IPS-NIHi7 (cell line): ENCODE results near the gene CYP4F22.
"Not testable (repeated sequence)": the region's sequence is repeated elsewhere in the genome, so short reads cannot be mapped to it uniquely, and the experiment has no call there.

Experiments
- DNase-seq: peaks from one replicate; pipeline ENCODE4 v3.0.0; 2012; ENCODE audit warnings: mixed read lengths; ENCODE audit errors: extremely low spot score

The CYP4F22 gene

DNA sequence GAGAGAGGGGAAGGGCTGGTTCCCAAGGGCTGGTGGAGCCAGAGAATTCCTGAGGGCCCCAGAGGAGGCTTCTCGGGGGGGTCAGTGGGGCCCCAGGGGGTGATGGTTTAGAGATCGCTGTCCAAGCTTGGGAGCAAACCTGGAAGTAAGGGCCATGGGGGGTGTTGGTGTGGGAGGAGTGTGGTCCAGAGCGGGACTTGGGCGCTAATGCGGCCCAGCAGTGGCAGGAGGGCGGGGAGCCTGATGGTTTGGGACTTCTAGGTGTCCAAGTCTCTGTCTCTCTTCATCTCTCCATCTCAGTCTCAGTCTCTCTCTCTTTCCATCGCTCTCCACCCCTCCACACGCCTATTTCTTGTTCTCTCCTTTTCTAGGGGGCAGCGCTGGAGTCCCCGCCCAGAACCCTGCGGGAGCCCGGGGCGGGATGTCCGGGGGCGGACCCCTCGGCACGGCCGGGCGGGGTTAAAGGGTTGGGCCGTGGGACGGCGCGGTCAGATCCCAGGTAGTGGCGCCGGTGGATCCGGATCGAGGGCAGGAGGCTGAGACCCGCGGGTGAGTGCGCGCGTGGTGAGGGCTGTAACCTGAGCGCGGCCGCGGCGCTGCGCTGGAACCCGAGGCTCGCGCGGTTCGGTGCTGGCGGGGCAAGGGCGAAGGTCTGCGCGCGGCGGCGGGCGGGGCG, at the start of gene CYP4F22:
Gene CYP4F22, plus strand, starts transcription at position 491 of the 676 bp plus-strand sequence. CDS start 16,812 bp downstream, outside the sequence.
- DNase-seq: no peak

DNA sequence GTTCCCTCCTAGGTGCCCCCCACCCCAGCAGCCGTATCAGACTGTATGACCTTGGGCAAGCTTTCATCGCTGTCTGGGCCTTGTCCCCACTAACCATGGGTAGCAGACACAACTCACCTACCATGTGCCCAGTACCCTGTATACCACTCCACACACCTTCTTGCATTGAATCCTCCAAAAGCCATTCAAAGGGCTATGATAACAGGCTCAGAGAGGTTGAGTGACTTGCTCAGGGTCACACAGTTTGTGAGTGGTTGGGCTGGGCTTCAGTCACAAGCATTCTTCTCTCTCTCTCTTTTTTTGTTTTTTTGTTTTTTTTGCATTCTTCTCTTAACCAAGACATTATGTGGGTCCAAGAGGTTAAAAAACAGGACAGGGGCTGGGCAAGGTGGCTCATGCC, 46.6 kb upstream of the CYP4F22 start:
- DNase-seq: no peak

DNA sequence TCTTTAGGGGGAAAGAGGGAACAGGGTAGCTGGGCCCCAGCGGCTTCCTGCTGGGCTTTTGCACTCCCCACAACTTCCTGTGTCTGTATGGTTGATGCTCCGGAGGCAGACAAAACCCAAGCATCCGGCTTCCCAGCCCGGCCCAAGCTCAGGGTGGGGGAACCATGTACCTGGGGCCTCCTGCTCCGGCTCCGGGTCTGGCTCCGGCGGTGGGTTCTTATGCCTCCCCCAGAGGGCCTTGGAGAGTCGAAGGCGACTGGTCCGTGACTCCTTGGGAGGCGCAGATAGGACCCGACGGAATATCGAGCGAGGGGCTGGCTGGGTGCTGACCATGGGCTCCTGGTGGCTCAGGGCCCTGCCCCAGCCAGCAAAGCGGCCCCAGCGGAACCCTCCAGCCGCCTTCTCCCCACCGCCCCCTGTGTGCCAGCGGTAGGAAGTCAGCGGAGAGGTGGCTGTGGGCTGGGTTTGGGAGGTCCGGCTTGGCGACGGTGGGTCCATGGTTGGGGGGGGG, 44.4 kb upstream of the CYP4F22 start:
- DNase-seq: no peak

DNA sequence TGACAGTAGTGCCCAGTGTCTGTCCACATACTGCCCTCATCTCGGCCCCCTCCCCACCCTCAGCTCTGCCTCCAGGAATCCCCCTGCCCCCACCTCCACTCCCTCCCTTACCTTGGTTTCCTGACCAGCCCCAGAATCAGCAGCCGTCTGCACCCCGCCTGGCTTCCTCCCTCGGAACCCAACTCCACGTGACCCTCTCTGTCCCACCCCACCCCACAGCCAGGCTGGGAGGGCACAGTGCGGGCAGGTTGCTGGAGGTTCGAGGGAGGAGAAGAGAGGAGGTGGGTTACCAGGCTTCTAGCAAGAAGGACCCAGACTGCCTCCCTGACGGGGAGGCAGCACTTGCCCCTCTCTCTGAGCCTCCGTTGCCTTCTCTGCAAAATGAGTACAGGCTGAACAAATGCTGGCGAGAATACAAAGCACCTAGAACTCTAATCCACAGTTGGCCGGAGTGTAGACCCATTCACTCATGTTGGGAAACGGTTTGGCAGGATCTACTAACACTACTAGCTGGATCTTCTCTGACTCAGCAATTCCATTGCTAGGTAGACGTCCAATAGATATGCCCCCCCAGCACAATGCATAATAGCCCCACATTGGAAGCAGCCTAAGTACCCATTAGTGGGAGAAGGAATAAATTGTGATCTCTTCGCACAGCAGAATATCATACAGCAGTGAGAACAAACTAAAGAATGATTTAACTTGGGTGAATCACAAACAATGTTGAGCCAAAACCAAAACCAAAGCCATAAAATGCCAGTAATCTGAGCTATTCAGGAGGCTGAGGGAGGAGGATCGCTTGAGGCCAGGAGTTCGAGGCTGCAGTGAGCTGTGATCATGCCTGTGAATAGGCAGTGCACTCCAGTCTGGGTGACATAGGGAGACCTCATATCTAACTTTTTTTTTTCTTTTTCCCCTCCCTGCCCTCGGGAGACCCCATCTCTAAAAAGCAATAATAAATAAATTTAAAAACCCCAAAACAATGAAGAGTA, 43.6 kb upstream of the CYP4F22 start, which contains the start of gene RASAL3:
Gene RASAL3, minus strand, starts transcription at position 151 of the 992 bp plus-strand sequence. CDS start 186 bp downstream, outside the sequence.
- no peak for DNase-seq

DNA sequence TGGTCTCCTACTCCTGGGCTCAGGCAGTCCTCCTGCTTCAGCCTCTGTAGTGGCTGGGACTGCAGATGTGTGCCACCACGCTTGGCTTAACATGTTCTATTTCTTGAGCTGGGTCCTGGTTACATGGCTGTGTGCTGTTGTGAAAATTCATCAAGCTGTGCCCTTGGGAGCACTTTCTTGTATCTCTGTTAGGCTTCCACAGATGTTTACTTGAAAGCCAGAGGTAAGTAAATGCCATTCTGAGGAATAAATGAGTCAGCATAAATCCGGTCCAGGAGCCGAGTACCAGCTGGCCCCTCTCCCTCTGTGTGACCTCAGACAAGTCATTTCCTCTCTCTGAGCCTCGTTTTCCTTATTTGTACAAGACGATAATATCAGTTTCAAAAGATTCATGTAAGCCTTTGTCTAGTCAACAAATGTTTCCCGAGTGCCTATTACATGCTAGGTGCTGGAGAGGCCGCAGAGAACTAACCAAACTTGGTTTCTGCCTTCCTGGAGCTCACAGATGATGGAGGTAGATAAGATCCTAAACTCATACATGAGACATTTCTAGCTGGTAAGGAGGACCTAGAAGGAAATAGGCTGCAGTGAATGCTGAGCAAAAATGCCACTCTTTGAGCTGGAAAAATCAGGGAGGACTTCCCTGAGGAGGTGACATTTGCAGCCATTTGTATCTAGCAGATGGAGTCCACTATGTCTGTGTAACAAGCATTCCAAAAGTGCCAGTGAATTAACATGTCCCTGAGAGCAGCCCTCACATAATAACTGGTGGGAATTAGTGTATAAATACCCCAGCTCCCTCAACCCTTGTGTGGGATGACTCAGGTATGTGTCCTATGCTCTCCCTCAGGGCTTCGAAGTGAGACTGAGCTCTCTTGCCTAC, 41.2 kb upstream of the CYP4F22 start:
- no peak for DNase-seq

DNA sequence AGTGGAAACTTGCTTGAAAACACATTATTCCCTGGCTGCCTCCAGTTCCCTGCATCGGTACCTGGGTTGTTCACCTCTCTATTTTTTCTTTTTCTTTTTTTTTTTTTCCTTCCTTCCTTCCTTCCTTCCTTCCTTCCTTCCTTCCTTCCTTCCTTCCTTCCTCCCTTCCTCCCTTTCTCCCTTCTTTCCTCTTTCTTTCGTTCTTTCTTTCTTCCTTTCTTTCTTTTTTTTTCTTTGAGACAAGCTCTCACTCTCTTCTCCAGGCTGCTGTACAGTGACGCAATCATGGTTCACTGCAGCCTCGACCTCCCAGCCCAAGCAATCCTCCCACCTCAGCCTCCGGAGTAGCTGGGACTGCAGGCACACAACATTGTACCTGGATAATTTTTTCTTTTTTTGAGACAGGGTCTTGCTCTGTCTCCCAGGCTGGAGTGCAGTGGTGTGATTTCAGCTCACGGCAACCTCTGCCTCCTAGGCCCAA, 40.6 kb upstream of the CYP4F22 start:
- no peak for DNase-seq

DNA sequence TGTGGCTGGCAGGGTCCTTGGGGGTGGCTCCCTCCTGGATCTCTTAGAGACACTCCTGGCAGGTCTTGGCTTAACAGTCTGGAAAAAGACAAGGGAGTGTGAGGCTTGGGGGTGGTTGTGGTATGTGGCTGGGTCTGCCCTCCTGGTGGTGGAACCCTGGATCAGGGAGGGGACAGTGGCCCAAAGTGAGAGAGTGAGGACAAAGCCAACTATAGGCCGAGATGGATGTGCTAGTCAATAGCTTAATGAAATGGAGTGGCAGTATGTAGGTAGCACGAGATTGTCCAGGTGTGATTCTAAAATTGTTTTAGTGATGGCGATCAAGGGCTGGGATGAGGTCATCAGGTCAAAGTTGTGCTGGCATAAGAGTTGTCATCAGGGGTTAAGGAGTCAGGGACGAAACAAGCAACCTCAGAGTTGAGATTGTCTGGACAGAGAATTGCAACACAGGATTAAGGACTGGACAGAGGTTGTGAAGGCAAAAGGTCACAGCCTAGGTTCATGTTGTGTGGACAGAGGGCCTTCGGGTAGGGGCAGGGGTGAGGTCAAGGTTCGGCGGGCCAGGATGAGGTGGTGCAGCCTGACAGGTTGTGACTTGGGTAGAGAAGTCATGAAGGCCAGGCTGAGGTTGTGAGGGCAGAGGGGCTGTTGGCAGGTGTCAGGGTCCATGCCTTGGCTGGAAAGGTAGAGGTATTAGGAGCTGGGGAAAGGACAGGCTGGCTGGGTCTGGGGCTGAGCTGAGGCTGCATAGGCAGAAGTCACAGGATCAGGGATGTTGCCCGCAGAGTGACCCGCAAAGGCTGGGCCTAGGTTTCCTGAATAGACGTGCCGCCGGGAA, 39.4 kb upstream of the CYP4F22 start:
- no peak for DNase-seq

DNA sequence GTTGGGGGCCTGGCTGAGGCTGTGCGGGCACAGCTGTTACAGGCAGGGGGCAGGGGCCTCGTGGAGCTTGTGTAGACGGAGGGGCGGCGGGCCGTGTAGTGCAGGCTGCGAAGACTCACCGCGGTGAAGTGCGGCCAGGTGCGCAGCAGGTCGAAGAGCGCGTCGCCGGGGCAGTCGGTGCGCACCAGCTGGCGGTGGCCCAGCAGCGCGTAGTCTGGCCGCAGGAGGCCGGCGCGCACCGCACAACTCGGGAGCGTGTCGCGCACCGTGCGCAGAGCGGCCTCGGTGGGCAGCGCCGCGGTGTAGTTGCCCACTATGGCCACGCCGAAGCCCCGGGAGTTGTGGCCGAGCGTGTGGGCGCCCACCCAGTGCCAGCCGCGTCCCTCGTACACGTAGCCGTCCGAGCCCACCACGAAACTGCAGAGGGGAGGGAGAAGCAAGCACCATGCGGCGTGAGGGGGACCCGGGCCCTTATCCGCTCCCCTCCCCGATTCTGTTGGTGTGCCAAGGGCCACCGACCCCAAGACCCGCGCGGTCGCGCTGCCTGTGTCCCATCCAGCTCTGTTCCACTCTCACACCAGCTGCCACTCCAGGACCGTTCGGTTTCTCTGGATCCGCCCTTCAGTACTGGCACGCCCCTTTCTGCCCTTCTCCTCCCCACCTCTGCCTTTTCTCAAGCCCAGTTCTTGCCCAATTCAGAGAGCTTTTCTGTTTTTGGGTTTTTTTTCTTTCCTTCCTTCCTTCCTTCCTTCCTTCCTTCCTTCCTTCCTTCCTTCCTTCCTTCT, 38.6 kb upstream of the CYP4F22 start:
- DNase-seq: no peak

DNA sequence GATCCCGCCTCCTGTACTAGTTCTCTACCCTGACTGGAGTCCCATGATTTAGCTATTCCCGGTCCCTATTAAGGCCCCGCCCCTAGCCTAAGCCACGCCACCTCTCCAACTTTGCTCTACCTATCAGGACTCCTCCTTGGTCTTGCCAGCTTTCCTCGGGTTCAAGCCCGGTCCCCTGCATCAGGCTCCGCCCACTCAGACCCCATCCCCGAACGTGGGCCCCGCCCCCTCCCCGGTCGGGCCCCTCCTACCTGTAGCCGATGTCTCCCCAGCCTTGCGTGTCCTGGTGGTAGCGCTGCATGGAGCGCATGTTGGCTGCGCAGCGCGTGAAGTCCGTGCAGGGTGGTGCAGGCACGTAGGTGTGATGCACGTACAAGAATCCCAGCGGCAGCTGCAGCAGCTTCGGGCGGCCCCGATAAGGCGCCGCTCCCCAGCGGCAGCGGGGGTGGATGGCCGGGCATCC, 36.7 kb upstream of the CYP4F22 start:
- DNase-seq: no peak

DNA sequence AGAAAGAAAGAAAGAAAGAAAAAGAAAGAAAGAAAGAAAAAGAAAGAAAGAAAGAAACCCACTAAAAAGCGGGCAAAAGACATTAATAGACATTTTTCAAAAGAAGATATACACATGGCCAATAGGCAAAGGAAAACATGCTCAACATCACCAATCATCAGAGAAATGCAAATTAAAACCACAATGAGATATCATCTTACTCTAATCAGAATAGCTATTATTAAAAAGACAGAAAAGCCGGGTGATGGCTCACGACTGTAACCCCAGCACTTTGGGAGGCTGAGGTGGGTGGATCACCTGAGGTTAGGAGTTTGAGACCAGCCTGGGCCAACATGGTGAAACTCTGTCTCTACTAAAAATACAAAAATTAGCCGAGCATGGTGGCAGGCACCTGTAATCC, 34.5 kb upstream of the CYP4F22 start:
- DNase-seq: not testable (repeated sequence)

DNA sequence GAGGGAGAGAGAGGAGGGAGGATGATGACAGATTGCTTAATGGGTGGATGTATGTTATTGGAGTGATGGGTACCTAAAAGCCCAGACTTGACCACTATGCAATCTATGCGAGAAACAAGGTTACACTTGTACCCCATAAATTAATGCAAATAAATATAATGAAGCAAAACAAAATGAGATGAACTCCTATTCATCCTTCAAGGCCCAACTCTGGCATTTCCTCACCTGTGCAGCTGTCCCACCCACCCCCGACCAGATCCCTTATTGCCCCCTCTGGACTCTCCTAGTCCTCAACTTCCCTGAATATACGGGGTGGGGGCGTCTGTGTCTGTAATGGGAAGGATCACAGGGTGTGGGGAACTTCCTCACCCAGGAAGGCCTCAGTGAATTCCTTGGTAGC, 33.2 kb upstream of the CYP4F22 start:
- DNase-seq: no peak

DNA sequence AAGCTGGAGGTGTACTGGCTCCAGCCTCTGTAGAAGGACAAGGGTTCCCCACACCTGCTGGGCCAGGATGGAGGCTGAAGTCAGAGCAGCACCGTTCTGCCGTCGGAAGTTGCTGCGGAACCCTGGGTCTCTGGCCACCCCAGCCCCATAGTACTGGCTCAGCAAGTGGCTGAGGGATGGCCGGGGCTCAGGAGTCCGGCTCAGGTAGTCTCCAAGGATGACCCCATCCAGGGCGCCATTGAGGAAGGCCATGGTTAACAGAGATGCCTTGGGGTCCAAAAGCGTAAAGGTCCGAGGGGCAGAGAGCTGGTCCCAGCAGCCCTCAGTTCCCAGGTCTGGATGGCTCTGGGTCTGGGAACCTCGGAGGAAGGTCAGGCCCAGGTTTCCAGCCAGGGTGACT, 32.7 kb upstream of the CYP4F22 start:
- no peak for DNase-seq

DNA sequence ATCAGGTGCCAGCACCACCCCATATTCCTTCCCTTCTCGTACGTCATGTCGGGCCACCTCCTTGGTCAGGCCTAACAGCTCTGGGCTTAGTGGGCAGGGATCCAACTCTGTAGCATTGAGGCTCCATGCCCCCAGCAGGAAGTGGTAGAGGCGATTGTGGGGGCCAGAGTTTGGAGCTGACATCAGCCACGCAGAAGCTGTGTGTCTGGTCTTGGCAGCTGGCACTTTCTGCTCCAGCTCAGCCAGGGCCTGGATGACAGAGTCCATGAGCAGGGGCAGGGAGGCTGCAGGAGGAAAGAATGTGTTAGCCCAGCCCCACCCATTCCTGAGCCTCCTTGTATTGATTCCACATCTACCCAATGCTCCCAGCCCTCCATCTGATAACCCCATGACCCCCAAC, 32.0 kb upstream of the CYP4F22 start:
- DNase-seq: no peak

DNA sequence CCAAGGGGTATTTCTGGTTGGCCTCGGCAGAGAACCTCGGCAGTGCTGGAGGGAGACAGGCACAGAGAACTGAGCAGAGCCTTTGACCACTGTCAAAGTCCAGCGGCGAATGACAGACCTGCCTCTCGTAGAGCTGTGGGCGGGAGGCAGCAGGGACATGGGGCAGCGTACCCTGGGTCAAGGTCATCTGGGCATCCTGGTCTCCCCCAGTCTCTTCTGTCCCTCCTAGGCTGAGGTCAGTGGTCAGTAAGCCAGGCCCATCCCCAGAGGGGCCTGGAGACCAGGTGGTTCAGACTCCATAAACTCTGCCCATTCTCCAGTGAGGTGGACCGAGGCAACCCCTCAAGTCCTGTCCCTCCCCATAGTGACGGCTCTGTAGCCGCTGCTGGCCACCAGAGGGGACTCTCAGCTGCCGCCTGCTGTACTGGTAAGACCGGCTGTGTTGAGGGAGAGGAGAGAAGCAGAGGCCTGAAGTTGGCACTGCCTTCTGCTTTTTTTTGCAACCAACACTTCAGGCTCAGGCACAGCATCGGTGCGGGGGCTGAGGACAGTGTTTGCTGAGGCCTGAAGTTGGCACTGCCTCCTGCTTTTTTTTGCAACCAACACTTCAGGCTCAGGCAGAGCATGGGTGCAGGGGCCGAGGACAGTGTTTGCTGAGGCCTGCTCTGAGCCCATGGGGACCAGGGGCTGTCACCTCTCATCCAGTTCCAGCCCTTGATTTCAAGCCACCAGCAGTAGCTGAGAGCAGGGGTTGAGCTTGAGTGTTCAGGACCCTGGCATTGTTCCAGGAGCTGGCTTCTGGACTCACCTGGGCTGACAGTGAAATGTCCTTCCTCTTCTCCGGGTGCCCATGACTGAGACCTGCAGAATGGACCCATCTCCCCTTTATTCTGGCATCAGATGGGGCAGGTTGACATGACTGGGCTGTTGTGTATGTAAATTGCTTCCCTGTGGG, 28.7 kb upstream of the CYP4F22 start, which contains the start of gene PGLYRP2:
Gene PGLYRP2, minus strand, starts transcription at position 111 of the 955 bp plus-strand sequence. CDS start 130 bp downstream, outside the sequence.
- DNase-seq: no peak

DNA sequence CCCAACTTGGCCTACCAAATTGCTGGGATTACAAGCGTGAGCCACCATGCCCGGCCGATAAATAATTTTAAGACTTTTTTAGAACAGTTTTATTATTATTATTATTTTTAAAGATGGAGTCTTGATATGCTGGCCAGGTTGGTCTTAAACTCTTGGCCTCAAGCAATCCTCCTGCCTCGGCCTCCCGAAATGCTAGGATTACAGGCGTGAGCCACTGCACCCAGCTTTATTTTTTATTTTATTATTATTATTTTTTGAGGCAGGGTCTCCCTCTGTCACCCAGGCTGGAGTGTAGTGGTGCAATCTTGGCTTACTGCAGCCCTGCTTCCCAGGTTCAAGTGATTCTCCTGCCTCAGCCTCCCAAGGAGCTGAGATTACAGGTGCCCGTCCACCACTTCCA, 27.3 kb upstream of the CYP4F22 start:
- not testable (repeated sequence) for DNase-seq

DNA sequence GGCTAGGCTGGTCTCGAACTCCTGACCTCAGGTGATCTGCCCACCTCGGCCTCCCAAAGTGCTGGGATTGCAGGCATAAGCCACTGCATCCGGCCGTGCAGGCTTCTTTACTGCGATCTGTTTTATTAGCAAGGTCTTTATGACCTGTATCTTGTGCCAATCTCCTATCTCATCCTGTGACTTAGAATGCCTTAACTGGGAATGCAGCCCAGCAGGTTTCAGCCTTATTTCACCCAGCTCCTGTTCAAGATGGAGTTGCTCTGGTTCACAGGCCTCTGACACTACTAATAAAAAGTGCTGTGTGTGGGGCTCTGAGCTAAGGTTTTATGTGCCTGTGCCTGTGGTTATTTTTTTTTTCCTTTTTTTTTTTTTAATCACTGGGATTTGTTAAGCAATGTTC, 22.6 kb upstream of the CYP4F22 start:
- DNase-seq: not testable (repeated sequence)

DNA sequence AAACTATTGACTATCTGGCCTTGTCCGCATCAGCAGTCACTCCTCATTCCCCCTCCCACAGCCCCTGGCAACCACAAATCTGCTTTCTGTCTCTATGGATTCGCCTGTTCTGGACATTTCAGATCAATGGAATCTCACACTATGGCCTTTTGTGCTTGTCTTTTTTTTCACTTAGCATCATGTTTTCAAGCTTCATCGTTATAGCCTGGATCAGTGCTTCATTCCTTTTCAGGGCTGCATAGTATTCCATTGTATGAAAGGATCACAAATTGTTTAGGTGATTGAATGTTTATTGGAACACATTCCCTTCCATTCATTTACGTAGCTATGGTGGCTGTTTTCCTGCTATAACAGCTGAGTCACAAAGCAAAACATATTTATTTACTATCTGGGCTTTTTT, 21.3 kb upstream of the CYP4F22 start:
- DNase-seq: no peak
